Progenitor cell of endocrine pancreas (in vitro differentiated cells): ENCODE measurements around the gene BPIFA3. TPM values are rescaled to one million over a fixed set of nuclear protein-coding genes. Genes with fewer than 3 reads are reported as not detected.

ENCODE experiments used
- DNase-seq: peaks from one replicate; pipeline ENCODE4 v3.0.0; 2021; ENCODE audit warnings: low spot score; ENCODE audit not compliant: unreplicated experiment
- H3K27ac Mint-ChIP-seq: 2 replicates; pipeline ENCODE4 v1.8.0; 2021; ENCODE audit warnings: mild to moderate bottlenecking, moderate library complexity, mixed read lengths
- H3K27me3 Mint-ChIP-seq: 2 replicates; pipeline ENCODE4 v1.8.0; 2021; ENCODE audit warnings: mixed read lengths
- H3K36me3 Mint-ChIP-seq: 2 replicates; pipeline ENCODE4 v1.8.0; 2022; ENCODE audit warnings: mixed read lengths; ENCODE audit not compliant: insufficient read depth
- H3K4me1 Mint-ChIP-seq: 2 replicates; pipeline ENCODE4 v1.8.0; 2021; ENCODE audit warnings: low read depth, mixed read lengths
- H3K4me3 Mint-ChIP-seq: 2 replicates; pipeline ENCODE4 v1.8.0; 2021; ENCODE audit warnings: low read depth, mild to moderate bottlenecking, moderate library complexity, mixed read lengths
- H3K9me3 Mint-ChIP-seq: 2 replicates; pipeline ENCODE4 v1.8.0; 2021; ENCODE audit warnings: low read depth, mixed read lengths
- CTCF ChIP-seq: fragments of 200-600 bp; sonication (generic); IDR thresholded peaks from one replicate; pipeline ENCODE4 v1.5.0; 2021; ENCODE audit warnings: antibody characterized with exemption, mild to moderate bottlenecking; ENCODE audit not compliant: unreplicated experiment
- total RNA-seq: library from RNA; stranded (reverse); gene quantifications from 2 replicates; pipeline ENCODE4 v1.2.1, GENCODE V29; 2021

The BPIFA3 gene
- total RNA-seq, 1 donor from 2014 or later = not detected

- no peak for DNase-seq
- Mint-ChIP-seq H3K4me1 (no peaks in the 10 kb centered on the region), H3K36me3 (no peaks in the 10 kb centered on the region), H3K4me3 (no peak overlapping the region), H3K27me3 (peaks cover 15% of the 10 kb centered on the region), H3K27ac (no peak overlapping the region), H3K9me3 (no peaks in the 10 kb centered on the region)
- TF ChIP-seq CTCF = no peak
These were observed 25.4 kb downstream of the BPIFA3 start for GRCh38 chr20:33242319-33243100.

- no peak for DNase-seq
- no peaks in the 10 kb centered on the region for H3K4me1 Mint-ChIP-seq
- no peaks in the 10 kb centered on the region for H3K9me3 Mint-ChIP-seq
- H3K27ac Mint-ChIP-seq = no peak overlapping the region
- H3K27me3 Mint-ChIP-seq = peaks cover 3% of the 10 kb centered on the region
- no peak for TF ChIP-seq CTCF
- no peaks in the 10 kb centered on the region for H3K36me3 Mint-ChIP-seq
- H3K4me3 Mint-ChIP-seq = no peak overlapping the region
These were observed 28.9 kb downstream of the BPIFA3 start for GRCh38 chr20:33246077-33246476.

GRCh38 chr20:33249456-33249855 is 32.3 kb downstream of the BPIFA3 start:
- no peaks in the 10 kb centered on the region for H3K9me3 Mint-ChIP-seq
- H3K27me3 Mint-ChIP-seq = peaks cover under 1% of the 10 kb centered on the region
- TF ChIP-seq CTCF = no peak
- H3K4me3 Mint-ChIP-seq = no peak overlapping the region
- DNase-seq = no peak
- H3K36me3 Mint-ChIP-seq = no peaks in the 10 kb centered on the region
- H3K27ac Mint-ChIP-seq = no peak overlapping the region
- no peaks in the 10 kb centered on the region for H3K4me1 Mint-ChIP-seq

- Mint-ChIP-seq H3K27ac (no peak overlapping the region), H3K36me3 (no peaks in the 10 kb centered on the region), H3K4me1 (no peaks in the 10 kb centered on the region), H3K27me3 (no peaks in the 10 kb centered on the region), H3K4me3 (no peak overlapping the region), H3K9me3 (peaks cover 3% of the 10 kb centered on the region)
- no peak for DNase-seq
- no peak for TF ChIP-seq CTCF
These were observed 33.5 kb downstream of the BPIFA3 start for GRCh38 chr20:33250666-33251065.

- no peaks in the 10 kb centered on the region for H3K27me3 Mint-ChIP-seq
- no peak overlapping the region for H3K4me3 Mint-ChIP-seq
- no peak for DNase-seq
- peaks cover 3% of the 10 kb centered on the region for H3K9me3 Mint-ChIP-seq
- no peaks in the 10 kb centered on the region for H3K4me1 Mint-ChIP-seq
- TF ChIP-seq CTCF = no peak
- H3K36me3 Mint-ChIP-seq = no peaks in the 10 kb centered on the region
- H3K27ac Mint-ChIP-seq = no peak overlapping the region
These were observed 34.3 kb downstream of the BPIFA3 start for GRCh38 chr20:33251496-33251895.
